ENCODE results near the gene PRXL2A.
"Not testable (repeated sequence)": the region's sequence is repeated elsewhere in the genome, so short reads cannot be mapped to it uniquely, and the experiment has no call there.

The PRXL2A gene

DNA sequence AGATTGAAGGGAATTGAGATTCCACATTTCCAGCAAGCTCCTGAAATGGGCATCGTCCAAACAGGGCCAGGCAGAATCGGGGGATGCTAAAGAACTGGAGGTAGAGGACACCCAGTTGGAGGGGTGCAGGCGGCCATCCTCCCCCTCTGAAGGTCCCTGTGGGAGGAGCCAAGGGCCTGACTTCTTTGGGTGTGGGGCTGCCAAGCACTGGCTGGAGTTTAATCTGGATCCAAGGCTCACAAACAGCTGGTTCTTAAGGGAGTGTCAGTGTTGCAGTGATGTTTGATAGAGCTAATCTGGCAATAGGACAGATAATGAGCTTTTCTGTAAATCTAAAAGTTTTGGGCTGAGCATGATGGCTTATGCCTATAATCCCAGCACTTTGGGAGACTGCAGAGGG is 66.6 kb downstream of the PRXL2A start:
- DNase-seq (ENCODE audit: low read depth in 2 of 2): no peak

DNA sequence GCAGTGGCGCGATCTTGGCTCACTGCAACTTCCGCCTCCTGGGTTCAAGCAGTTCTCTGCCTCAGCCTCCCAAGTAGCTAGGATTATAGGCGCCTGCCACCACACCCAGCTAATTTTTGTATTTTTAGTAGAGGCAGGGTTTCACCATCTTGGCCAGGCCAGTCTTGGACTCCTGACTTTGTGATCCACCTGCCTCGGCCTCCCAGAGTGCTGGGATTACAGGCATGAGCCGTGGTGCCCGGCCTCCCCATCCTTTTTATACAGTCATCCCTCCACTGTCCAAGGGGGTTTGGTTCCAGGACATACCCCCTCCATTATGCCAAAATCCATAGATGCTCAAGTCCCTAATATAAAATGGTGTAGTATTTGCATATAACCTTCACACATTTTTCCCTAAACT is 67.3 kb downstream of the PRXL2A start:
- DNase-seq (ENCODE audit: low read depth in 2 of 2): not testable (repeated sequence)

DNA sequence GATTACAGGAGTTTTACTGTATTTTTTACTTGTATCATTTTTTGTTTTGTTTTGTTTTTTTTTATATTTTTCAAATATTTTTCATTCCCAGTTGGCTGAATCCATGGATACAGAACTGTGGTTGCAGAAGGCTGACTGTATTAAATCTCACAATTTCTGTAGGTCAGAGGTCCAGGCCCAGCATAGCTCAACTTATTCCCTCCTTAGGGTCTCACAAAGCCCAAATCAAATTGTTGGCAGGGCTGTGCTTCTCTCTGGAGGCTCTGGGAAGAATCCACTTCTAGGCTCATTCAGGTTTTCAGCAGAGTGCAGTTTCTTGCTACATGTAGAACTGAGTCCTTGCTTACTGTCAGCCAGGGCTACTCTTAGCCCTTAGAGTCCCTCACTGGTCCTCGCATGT is 68.3 kb downstream of the PRXL2A start:
- DNase-seq (ENCODE audit: low read depth in 2 of 2): no peak

DNA sequence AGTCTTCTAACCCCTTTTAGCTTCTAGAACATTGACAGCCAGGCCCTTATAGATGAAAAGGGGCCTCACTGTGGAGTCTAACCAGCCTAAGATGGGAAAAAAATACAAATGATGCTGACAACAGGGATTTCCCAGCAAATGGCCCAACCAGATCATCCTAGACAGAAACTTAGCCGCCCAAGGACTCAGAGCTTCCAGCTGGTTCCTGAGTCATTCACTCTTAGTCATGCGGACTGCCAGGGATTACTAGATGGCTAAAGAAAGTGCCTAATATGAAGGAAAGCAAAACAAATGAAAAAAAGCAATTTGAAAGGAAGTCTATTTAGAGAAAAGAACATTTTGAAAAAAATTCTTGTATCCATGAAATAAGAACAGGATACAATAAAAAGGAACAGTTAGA is 69.5 kb downstream of the PRXL2A start:
- no peak for DNase-seq (ENCODE audit: low read depth in 2 of 2)

DNA sequence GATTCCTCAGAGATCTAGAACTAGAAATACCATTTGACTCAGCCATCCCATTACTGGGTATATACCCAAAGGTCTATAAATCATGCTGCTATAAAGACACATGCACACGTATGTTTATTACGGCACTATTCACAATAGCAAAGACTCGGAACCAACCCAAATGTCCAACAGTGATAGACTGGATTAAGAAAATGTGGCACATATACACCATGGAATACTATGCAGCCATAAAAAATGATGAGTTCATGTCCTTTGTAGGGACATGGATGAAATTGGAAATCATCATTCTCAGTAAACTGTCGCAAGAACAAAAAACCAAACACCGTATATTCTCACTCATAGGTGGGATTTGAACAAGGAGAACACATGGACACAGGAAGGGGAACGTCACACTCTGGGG is 72.0 kb downstream of the PRXL2A start:
- DNase-seq (ENCODE audit: low read depth in 2 of 2): not testable (repeated sequence)

DNA sequence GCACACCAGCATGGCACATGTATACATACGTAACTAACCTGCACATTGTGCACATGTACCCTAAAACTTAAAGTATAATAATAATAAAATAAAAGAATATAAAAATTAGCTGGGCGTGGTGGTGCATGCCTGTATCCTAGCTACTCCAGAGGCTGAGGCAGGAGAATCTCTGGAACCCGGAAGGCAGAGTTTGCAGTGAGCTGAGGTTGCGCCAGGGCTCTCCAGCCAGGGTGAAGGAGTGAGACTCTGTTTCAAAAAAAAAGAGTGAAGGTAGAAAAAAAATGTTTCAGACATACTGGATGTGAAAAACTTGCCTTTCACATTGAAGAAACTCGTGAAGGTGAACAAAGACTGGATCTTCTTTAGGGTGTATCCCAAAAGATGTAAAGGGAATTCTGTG is 72.5 kb downstream of the PRXL2A start:
- DNase-seq (ENCODE audit: low read depth in 2 of 2): no peak

DNA sequence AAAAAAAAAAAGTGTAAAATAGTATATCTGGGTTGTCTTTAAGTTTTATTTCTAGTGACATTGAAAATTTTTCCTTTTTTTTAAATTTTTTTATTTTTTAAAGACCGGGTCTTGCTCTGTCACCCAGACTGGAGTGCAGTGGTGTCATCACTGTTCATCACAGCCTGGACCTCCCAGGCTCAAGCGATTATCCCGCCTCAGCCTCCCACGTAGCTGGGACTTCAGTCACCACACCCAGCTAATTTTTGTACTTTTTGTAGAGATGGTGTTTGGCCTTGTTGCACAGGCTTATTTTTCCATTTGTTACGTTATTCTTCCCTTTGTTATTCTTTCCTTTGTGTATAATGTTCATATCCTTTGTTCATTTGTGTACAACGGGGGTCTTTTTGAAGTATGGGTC is 75.9 kb downstream of the PRXL2A start:
- no peak for DNase-seq (ENCODE audit: low read depth in 2 of 2)

DNA sequence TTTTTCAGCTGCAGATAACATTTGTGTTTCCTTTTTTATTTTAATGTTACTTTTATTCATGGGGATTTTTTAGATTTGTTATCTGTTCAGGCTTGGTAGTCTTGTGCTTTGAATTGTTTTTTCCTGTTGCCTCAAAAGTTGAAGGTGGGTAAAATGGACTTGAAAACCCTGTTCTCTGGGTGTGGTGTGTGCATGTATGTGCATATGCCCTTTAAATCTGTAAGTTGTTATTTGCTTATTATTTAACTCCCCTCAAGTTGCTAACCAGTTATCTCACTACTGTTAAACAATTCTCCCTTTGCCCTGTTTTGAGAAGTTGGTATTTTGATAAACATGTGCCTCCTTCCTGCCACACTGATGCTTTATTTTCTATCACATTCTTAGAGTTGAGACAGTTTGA is 76.3 kb downstream of the PRXL2A start:
- DNase-seq (ENCODE audit: low read depth in 2 of 2): no peak

DNA sequence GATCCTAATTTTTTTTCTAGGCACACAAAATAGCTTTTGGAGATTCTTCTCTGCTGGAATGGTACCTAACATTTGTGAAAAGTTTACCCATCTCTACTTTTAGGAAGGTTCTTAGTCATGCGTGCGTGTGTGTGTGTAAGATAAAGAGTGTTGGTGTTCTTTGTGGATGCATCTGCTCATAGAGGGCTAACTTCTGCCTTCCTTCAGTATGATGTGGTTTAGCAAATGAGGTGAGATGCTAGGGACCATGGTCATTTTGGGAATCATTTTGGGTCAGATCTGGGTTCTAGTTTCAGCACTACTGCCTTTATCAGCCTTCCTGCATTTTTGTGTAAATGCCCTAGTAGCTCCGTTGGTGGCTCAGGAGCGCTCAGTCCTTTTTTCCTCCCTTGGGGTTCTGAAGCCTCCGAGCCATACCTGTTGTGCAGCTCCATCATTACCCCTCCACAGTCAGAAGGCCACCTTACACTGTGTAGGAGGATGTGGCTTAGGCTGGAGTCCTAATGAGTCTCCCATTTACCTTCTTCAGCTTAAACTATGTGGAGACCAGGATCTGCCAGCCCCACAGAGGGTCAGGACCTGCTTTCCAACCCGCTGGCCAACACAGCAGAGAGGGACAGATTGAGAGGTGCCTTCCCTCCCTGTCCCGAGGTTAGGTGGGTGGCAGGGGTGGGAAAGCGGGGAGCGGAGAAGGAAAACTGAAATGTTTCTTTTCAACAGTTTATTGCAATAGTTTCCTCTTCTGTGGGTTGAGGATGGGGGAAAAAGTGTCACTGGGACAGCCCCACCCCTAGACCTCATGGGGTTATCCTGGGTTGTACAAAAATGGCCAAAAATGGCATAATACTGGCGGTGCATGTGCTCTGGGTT is 77.0 kb downstream of the PRXL2A start:
- no peak for DNase-seq (ENCODE audit: low read depth in 2 of 2)

DNA sequence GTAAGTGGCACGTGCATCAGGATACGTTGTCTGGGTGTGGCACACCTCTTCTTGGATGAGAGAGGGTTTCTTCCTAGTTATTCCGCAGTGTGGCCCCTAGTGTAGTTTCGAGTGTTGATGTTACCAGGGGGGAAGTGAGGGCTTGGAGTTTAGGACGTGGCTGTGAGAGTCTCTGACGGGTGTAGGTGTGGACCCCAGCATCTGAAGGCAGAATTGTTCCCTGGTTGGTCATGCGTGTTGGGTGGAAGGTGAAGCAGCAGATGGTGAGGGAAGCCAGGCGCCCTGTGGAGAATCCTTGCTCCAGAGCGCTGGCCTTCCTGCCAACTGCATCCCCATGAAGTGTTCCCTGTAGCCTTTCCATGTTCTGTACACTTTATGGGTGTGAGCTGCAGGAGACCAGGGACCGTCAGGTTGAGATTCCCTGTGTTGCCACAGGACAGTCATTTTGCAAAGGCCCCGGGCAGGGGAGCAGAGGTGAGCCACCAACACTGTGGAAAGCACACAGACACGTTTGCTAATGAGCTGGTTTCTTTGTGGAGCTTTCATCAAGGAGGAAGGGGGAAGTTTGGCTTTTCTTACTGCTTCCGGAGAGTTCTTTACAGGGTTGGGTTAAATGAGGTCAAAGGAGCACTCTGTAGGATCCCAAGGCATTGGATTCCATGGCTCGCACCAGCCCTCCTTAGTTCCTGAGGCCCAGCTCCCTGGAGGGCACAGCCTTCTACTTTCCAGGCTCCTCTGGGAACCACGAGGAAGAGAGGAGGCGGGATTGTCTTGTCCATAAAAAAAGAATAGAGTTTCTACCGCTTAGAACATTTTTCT is 77.8 kb downstream of the PRXL2A start:
- DNase-seq (ENCODE audit: low read depth in 2 of 2): no peak

All from fibroblast of skin of left biceps (primary cell).